Right hindlimb (tissue), 1 donor: ENCODE results near the gene IRAK3.
"Not testable (repeated sequence)": the region's sequence is repeated elsewhere in the genome, so short reads cannot be mapped to it uniquely, and the experiment has no call there.

ENCODE experiments used
- DNase-seq: peaks from one replicate; pipeline ENCODE4 v3.0.0-alpha.2; 2018

The IRAK3 gene

DNA sequence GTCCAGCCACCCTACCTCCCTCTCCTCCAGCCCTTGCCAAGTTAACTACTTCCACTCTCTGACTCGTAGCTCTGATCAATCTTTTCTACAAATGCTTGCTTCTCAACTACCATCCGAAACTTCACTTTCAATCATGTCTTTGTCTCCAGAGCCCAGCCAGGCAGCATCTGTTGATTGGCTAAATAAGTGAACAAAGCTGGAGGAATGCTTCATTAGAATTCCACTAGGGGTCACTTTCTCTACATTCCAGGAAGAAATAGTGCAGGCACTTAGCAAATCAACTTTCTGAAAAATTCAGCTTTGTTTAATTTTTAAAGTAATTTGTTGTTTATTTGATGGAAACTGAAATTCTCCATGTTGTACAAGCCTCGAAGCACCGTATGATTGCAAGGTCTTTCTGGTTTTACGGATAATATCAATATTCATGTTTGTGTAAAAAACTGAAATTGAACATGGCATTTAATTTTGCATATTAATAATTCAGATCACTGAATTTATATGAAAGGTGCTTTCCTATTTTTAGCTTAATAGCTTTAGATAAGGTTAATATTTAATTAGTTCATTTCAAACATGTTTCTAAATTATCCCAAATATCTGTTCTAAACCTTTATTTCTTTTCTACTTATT lies 80.9 kb downstream of the IRAK3 start:
- DNase-seq = no peak

DNA sequence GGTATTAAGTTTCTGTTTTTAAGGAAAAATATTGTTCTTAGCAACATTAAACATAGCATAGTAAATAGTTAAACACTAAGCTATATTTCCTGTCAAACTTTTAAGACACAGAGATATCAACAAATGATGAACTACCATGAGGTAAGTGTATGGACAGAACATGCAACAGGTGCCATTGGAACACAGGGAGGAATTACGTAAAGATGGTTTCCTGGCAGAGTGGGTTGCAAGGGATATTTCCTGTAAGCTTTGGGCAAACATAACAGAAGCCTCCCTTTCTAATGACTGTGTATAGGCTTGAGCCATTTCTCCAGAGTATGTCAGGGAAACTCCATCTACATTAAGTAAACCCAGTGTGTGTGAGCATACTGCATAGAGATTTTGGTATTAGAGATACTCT lies 81.6 kb downstream of the IRAK3 start:
- DNase-seq = no peak

DNA sequence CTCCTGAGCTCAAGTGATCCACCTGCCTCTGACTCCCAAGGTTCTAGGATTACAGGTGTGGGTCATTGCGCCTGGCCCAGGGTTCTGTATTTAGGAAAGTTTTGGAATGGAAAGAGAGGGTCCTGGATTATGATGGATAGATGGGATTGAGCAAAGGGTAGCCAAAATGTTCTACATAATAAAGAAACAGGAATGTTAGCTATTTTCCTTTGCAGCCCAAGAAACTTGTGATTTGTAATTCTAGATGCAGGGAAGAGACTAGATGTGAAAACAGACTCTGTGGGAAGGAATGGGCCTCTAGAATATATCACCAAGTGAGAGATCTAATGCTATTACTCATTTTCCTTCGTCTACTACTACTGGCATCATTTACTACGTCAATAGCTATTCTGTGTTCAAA lies 83.6 kb downstream of the IRAK3 start:
- DNase-seq = no peak

DNA sequence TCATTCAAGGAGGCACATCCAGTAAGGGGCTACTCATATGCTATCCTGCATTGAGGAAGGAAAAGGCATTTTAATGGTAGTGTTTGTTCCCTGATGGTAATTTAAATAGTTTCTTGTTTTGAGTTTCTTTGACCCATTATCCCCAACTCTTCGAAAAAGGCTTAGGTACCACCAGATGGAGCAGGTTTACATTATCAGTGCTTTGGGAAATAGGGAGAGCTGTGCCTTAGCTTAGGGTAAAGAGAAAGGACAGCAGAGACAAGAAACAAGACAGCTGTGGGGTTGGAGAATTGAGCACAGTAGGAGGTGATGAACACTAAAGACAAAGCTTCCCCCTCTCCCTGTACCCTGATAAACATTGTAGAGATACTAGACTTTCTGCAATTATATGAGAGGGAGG lies 84.1 kb downstream of the IRAK3 start:
- DNase-seq = no peak

DNA sequence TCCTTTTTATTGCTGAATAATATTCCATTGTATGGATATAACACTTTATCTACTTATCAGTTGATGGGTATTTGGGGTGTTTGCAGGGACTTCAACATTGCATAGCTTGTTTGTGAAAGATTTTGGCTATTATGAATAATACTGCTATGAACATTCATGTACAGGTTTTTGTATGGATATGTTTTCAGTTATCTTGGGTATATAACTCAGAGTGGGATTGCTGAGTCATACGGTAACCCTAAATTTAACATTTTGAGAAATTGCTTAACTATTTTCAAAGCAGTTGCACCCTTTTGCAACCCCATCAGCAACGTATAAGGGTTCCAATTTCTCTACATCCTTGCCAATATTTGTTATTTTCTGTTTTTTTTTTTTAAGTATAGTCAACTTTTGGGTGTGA lies 86.0 kb downstream of the IRAK3 start:
- no peak for DNase-seq

DNA sequence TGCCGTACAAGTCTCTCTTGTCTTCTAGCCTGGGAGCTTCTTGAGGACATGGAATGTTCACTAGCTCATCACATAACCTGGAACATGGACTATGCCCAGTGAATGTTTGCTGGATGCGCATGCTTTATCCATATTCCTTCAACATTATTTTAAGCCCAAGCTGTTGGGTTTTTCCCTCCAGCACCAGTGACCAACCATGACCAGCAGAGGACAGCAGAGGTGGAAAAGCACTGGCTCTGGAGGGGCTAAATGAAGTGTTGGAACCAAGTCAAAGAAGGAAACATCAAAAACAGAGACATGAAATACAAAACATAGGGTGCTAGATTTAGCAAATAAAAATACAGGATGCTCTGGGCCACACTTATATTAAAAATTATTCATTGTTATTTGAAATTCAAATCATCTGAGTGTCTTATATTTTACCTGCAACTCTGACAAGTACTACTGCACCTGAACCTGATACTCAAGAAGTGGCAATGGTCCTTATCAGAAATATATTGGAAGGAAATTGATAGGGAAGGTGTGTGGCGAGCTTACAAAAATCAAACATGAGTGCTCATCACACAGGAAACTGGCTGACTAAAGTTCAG lies 90.2 kb downstream of the IRAK3 start:
- DNase-seq = peak; percentile 26

DNA sequence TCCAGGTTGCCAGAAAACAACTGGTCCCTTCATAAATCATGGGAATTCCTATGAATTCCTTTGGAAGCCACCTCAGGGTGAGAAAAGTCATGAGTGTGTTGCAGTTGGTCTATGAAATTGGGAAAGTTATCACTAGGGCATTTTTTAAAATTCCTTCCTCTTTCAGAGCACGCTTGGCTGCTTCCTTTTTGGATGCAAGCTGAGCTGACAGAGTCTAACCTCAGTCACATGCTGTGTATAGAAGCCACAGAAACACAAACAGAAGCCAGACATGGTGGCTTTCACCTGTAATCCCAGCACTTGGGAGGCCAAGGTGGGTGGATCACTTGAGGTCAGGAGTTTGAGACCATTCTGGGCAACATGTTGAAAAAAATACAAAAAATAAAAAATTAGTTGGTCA lies 91.5 kb downstream of the IRAK3 start:
- DNase-seq = no peak

DNA sequence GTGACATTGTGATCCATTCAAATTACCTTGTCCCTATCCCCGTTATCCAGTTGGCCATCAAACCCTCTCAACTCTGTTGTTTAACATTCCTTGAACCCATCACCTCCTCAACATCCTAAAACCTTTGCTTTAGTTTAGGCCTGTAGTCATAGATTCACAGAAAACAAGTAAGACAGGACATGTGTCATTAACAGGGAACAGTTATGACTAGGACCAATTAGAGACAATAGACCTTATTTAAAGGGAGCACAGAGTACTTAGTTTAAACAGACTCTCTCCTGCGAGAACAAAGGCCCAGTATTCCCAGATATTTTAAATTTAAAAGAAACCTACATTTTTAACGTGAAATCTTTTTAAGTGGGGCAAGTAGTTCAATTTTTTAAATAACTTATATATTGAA lies 93.2 kb downstream of the IRAK3 start:
- no peak for DNase-seq

DNA sequence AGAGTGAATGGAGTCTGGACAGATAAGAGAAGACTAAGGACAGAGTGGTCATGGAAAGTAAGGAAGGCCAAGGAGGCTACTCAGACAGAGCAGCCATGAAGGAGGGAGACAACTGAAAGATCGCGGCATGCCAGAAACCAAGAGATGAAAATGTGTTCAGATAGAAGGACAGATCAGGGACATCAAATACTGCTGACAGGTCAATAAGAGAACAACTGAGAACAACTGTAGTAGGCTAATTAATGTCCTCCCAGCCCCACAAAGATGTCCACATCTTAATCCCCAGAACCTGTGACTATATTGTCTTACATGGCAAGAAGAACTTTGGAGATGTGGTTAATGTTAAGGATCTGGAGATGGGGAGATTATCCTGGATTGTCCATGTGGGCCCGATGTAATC lies 98.3 kb downstream of the IRAK3 start:
- no peak for DNase-seq

DNA sequence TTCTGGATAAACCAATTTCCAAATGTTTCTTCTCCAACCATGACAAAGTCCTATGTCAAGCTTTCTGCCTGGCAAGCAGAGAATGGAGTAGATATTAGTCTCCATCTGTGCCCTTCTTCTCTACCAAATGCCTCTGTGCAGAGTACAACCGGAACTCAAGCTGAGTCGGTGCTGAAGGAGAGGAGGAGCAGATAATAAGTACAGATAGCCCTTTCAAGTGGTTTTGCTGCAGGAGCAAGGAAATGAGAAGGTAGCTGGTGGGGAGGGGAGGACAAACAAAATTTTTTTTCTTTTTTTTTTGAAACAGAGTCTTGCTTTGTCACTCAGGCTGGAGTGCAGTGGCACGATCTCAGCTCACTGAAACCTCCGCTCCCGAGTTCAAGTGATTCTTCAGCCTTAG lies 99.1 kb downstream of the IRAK3 start:
- DNase-seq = no peak

DNA sequence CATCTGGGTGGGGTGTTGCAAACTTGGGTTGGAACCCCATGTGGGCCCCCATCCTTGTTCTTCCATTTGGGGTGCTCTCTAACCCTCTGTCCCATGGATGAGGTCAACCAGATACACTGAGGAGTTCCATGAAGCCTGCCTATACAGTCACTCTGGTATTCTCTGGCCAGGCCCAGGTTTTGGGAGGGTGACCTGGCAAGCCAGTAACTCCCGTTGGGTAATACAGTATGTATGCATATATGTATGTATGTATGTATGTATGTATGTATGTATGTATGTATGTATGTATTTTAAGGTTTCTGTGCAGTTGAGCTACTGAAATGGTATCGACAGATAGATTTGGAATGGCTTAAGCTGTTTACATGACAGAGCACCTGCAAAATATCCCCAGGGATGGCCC lies 100.5 kb downstream of the IRAK3 start:
- DNase-seq = no peak

DNA sequence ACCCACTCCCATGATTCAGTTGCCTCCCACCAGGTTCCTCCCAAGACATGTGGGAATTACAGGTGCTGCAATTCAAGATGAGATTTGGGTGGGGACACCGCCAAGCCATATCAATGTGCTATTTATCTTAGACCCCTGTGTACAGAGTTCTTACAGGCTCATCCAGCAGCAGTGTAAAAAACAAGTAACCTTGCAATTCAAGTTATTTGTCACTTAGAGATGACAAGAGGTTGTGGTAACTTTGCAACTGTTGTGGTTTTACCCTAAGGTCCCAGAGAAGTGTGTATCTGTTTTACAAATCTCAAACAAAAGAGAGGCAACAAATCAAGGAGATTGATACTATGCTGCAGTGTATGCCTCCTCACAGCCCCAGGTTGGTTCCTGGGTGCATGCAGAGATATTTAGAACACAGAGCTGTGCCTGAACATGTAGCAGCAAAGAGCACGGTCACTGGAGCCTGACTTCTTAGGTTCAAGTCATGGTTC lies 101.7 kb downstream of the IRAK3 start:
- no peak for DNase-seq

DNA sequence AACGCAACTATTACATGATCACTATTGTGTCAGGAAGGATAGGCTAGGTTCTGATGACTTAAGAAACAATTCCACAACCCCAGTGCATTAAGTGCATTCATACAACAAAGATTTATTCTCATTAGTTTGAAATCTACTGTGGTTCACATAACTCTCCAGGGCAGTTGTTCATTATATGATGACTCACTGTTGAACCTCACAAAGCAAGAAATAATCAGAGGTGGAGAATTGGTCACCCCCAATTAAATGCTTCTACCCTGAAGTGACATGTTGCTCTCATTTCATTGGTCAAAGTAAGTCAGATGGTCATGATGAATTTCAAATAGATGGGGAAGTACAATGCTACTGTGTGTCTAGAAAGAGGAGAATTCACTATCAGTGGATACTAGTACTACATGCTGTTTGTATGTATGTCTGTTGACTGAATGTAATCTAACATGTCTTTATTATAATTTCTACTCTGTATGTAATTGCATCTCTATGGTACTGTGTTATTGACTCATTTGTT lies 107.2 kb downstream of the IRAK3 start:
- no peak for DNase-seq

DNA sequence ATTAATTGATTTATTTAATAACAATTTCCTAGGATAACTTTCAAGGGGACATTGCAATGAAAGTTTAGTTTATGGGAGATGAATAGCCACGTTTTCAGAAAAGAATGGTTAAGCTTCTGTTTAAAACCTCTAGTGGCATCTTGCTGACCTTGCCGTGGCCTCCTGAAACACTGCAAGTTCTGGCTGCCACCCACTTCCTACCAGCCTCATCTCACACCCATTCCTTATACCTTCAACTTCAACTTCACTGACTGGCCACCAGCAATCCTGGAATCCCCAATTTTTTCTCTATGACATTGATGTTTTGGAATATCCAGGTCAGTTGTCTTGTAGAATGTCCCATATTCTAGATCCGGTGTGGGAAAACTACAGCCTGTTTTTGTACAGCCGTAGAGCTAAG lies 108.1 kb downstream of the IRAK3 start:
- no peak for DNase-seq

DNA sequence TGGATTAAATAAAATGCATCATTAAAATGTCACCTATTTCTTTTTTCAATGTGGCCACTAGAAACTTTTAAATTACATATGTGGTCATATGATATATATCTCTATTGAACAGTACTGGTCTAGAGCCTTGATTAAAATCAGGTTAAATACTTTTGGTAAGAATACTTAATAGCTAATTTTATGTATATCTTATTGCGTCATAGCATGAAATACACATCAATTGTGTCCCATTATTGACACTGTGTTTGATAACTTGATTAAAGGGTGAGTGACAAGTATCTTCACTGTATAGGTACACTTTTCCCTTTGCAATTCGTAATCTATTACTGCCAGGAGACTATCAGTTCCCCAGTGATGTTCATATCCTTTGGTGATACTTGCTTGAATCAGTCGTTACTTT lies 108.9 kb downstream of the IRAK3 start:
- no peak for DNase-seq

DNA sequence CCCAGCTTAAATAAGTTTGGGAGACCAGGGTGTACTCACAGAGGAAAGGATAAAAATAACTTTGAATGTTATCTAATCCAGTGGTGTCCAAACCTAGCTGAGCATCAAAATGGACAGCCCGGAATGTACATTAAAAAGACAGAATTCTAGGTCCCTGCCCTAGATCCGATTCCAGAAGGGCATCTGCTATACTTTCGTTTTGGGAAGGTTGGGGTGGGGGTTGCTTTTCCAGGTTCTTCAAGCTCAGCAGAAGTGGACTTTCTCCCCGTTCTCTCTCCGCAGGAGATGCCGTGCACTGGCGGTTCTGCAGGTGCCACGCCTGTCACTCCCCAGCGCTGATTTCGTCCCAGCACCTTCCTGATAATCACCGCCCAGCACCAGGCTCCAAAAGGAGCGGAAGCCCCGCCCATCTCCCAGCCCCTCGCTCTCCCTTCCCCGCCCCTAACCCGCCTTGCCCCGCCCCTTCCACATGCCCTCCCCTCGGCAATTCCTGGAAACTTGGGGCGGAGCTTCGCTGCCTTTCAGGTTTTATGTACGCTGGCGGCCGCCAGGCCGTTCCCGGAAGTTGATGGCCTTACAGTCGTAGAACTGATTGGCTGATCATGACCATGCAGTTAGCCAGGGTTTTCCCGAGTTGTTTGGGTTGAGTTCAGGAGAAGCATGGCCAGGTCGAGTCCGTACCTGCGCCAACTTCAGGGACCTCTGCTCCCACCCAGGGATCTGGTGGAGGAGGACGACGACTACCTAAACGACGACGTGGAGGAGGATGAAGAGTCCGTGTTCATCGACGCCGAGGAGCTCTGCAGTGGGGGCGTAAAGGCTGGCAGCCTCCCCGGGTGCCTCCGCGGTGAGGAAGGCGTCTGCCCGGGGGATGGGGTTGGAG lies 113.2 kb downstream of the IRAK3 start, which contains the start of gene HELB:
TSS of gene HELB (plus strand) at position 550 of the 883 bp plus-strand sequence. CDS start at position 661, 111 bp downstream.
- DNase-seq = peak; percentile 98

DNA sequence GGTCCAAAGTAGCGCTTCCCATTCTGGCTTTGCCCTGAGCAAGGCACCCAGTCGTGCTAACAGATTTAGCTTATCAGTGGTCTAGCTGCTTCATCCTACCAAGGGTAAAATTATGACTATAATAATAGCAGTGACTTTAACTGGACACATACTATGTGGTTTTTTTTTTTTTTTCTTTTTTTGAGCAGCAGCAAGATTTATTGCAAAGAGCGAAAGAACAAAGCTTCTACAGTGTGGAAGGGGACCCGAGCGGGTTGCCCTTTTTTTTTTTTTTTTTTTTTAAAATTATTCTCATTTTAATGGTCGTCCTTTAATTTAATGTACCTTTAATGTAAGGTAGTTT lies 113.8 kb downstream of the IRAK3 start:
- DNase-seq = no peak

DNA sequence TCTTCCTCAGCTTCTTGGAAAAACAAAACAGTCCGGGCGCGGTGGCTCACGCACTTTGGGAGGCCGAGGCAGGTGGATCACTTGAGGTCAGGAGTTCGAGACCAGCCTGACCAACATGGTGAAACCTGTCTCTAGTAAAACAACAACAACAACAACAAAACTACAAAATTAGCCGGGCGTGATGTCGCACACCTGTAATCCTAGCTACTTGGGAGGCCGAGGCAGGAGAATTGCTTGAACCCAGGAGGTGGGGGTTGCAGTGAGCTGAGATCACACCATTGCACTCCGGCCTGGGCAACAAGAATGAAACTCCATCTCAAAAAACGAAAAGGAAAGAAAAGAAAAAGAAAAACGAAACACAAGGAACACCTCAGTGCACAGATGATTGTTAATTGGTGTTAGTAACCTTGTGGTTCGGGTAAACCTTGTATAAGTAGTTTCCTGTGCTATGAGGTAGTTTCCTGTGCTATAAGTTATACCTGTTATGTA lies 114.3 kb downstream of the IRAK3 start:
- not testable (repeated sequence) for DNase-seq
